GM12872 (cell line): ENCODE data around the gene DCN.

Experiments
- CTCF ChIP-seq: IDR thresholded peaks from 3 replicates; pipeline ENCODE4 v1.5.1; 2011; ENCODE audit warnings: low read depth, mild to moderate bottlenecking, low read length, moderate library complexity; ENCODE audit not compliant: insufficient read depth

DCN gene

GRCh38 chr12:91216871-91217270 is 34.3 kb upstream of the DCN start:
- no peak for TF ChIP-seq CTCF

- TF ChIP-seq CTCF: no peak
Observed at GRCh38 chr12:91215940-91216454, 33.4 kb upstream of the DCN start.

- no peak for TF ChIP-seq CTCF
Observed at GRCh38 chr12:91211866-91212265, 29.2 kb upstream of the DCN start.

GRCh38 chr12:91210618-91211017 is 28.0 kb upstream of the DCN start:
- TF ChIP-seq CTCF: no peak

- TF ChIP-seq CTCF: no peak
Observed at GRCh38 chr12:91210144-91210543, 27.5 kb upstream of the DCN start.

- TF ChIP-seq CTCF: no peak
Observed at GRCh38 chr12:91205811-91206210, 23.2 kb upstream of the DCN start.

DNA sequence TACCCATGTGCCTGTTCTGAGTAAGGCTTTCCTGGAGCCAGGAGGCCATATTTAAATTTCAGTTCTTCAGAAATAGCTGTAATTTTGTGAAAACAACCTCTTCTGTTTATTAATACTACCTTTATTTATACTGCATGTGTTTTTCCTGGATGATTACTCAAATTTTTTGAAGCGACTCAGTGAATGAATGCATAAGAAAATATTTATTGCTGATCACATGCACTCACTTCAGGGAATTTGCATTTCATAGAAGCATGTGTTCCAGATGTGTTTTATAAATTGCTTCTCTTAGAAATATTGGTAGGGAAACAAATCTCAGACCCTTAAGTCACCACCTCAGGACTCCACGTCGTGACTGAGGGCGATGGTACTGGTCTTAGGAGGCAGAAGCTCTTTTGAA is 21.8 kb upstream of the DCN start:
- TF ChIP-seq CTCF: no peak

- no peak for TF ChIP-seq CTCF
Observed at GRCh38 chr12:91203610-91204009, 21.0 kb upstream of the DCN start.
